Measurements from ENCODE around the gene BRAF.

The BRAF gene

GRCh38 chr7:140707132-140707531 lies 217.6 kb downstream of the BRAF start:
- Histone ChIP-seq H3K27ac (no peak overlapping the region), H3K9me3 (replicated peaks in 1 of 11) (0 out of 22 replicates have a peak, but pooled peaks cover 0 to 3% (median 0%) of the 10 kb centered on the region in 11 experiments), H3K36me3 (peaks cover 40 to 57% (median 49%) of the 10 kb centered on the region in 11 experiments), H3K27me3 (no peaks in the 10 kb centered on the region), H3K4me1 (no peaks in the 10 kb centered on the region), H3K4me2 (no peak overlapping the region), H4K20me1 (peaks cover 10 to 36% (median 25%) of the 10 kb centered on the region in 11 experiments; a peak in 18 of 22 replicates), H3K9ac (no peak overlapping the region), H3K4me3 (no peak overlapping the region)
- no peak for TF ChIP-seq Cebpa-rat (IDR thresholded peaks at IDR 0.05)

GRCh38 chr7:140704205-140704604 lies 220.5 kb downstream of the BRAF start:
- Histone ChIP-seq H3K27me3 (no peaks in the 10 kb centered on the region), H3K4me2 (no peak overlapping the region), H3K4me3 (no peak overlapping the region), H3K9ac (no peak overlapping the region), H3K9me3 (replicated peaks in 1 of 11) (0 out of 22 replicates have a peak, but pooled peaks cover 0 to 3% (median 0%) of the 10 kb centered on the region in 11 experiments), H3K36me3 (peaks cover 45 to 69% (median 58%) of the 10 kb centered on the region in 11 experiments), H3K4me1 (peaks cover 0 to 6% (median 0%) of the 10 kb centered on the region in 10 experiments; a peak in 2 of 20 replicates), H3K27ac (no peak overlapping the region), H4K20me1 (peaks cover 29 to 66% (median 53%) of the 10 kb centered on the region in 11 experiments; a peak in 21 of 22 replicates)
- no peak for TF ChIP-seq Cebpa-rat (IDR thresholded peaks at IDR 0.05)

GRCh38 chr7:140702774-140703173 lies 222.0 kb downstream of the BRAF start:
- no peaks in the 10 kb centered on the region for H3K27me3 ChIP-seq
- peaks cover 45 to 65% (median 56%) of the 10 kb centered on the region in 11 experiments for H3K36me3 ChIP-seq
- H3K4me2 ChIP-seq = no peak overlapping the region
- H4K20me1 ChIP-seq = peaks cover 29 to 80% (median 67%) of the 10 kb centered on the region in 11 experiments; a peak in 21 of 22 replicates
- H3K9ac ChIP-seq = no peak overlapping the region
- TF ChIP-seq Cebpa-rat (IDR thresholded peaks at IDR 0.05) = no peak
- no peak overlapping the region for H3K4me3 ChIP-seq
- no peaks in the 10 kb centered on the region for H3K9me3 ChIP-seq (replicated peaks in 1 of 11)
- no peak overlapping the region for H3K27ac ChIP-seq
- peaks cover 8 to 20% (median 9%) of the 10 kb centered on the region in 10 experiments for H3K4me1 ChIP-seq

GRCh38 chr7:140698477-140698876 lies 226.3 kb downstream of the BRAF start:
- Histone ChIP-seq H3K9ac (peak overlapping the region in 6 of 11 experiments; percentile 89 to 94 (median 92); a peak in 6 of 22 replicates), H3K4me2 (peak overlapping the region; percentile 87 to 98 (median 91)), H3K9me3 (replicated peaks in 1 of 11) (no peaks in the 10 kb centered on the region), H4K20me1 (peaks cover 29 to 66% (median 61%) of the 10 kb centered on the region in 11 experiments; a peak in 21 of 22 replicates), H3K27ac (no peak overlapping the region), H3K4me3 (peak overlapping the region in 5 of 10 experiments; percentile 82 to 94 (median 88); a peak in 6 of 20 replicates), H3K36me3 (peaks cover 10 to 43% (median 28%) of the 10 kb centered on the region in 11 experiments; a peak in 21 of 22 replicates), H3K4me1 (peaks cover 19 to 31% (median 23%) of the 10 kb centered on the region in 10 experiments), H3K27me3 (no peaks in the 10 kb centered on the region)
- TF ChIP-seq Cebpa-rat (IDR thresholded peaks at IDR 0.05) = no peak

- TF ChIP-seq Cebpa-rat (IDR thresholded peaks at IDR 0.05) = no peak
- H3K4me2 ChIP-seq = peak overlapping the region; percentile 87 to 98 (median 91)
- peak overlapping the region; percentile 85 to 93 (median 88) for H3K27ac ChIP-seq
- peaks cover 19 to 31% (median 23%) of the 10 kb centered on the region in 10 experiments for H3K4me1 ChIP-seq
- peaks cover 23 to 57% (median 52%) of the 10 kb centered on the region in 11 experiments; a peak in 21 of 22 replicates for H4K20me1 ChIP-seq
- peak overlapping the region; percentile 74 to 94 (median 84) for H3K4me3 ChIP-seq
- H3K27me3 ChIP-seq = no peaks in the 10 kb centered on the region
- no peaks in the 10 kb centered on the region for H3K9me3 ChIP-seq (replicated peaks in 1 of 11)
- peak overlapping the region; percentile 85 to 94 (median 89) for H3K9ac ChIP-seq
- H3K36me3 ChIP-seq = peaks cover 4 to 41% (median 22%) of the 10 kb centered on the region in 11 experiments; a peak in 20 of 22 replicates
Measured at GRCh38 chr7:140697447-140698143, 227.1 kb downstream of the BRAF start.

GRCh38 chr7:140696680-140697446 lies 227.9 kb downstream of the BRAF start, which contains the start of gene NDUFB2:
TSS of gene NDUFB2 (plus strand) at chr7:140696708. CDS start at chr7:140696745, 37 bp downstream.
- Histone ChIP-seq H3K27ac (peak within 1 kb of the TSS; percentile 85 to 93 (median 88)), H3K9ac (peak within 1 kb of the TSS; percentile 85 to 94 (median 89)), H3K4me2 (peak within 1 kb of the TSS; percentile 87 to 98 (median 91)), H3K27me3 (no peaks in the 10 kb centered on the region), H3K36me3 (peaks cover 10 to 47% (median 26%) of the 10 kb centered on the region in 11 experiments; a peak in 21 of 22 replicates), H4K20me1 (peaks cover 16 to 50% (median 45%) of the 10 kb centered on the region in 11 experiments; a peak in 21 of 22 replicates), H3K9me3 (replicated peaks in 1 of 11) (no peaks in the 10 kb centered on the region), H3K4me3 (peak within 1 kb of the TSS; percentile 74 to 94 (median 84)), H3K4me1 (peaks cover 19 to 31% (median 23%) of the 10 kb centered on the region in 10 experiments)
- TF ChIP-seq Cebpa-rat (IDR thresholded peaks at IDR 0.05) = no peak

GRCh38 chr7:140696024-140696679 lies 228.6 kb downstream of the BRAF start:
- Histone ChIP-seq H3K4me2 (peak overlapping the region; percentile 87 to 98 (median 91)), H3K36me3 (peaks cover 11 to 54% (median 33%) of the 10 kb centered on the region in 11 experiments; a peak in 21 of 22 replicates), H4K20me1 (peaks cover 9 to 43% (median 38%) of the 10 kb centered on the region in 11 experiments; a peak in 21 of 22 replicates), H3K9ac (peak overlapping the region; percentile 85 to 94 (median 89)), H3K9me3 (replicated peaks in 1 of 11) (no peaks in the 10 kb centered on the region), H3K4me1 (peaks cover 19 to 31% (median 23%) of the 10 kb centered on the region in 10 experiments), H3K27ac (peak overlapping the region; percentile 85 to 93 (median 88)), H3K27me3 (no peaks in the 10 kb centered on the region), H3K4me3 (peak overlapping the region; percentile 74 to 94 (median 84))
- no peak for TF ChIP-seq Cebpa-rat (IDR thresholded peaks at IDR 0.05)

GRCh38 chr7:140695381-140695780 lies 229.3 kb downstream of the BRAF start:
- peak overlapping the region in 2 of 11 experiments; percentile 89 to 91; a peak in 3 of 22 replicates for H3K9ac ChIP-seq
- no peak for TF ChIP-seq Cebpa-rat (IDR thresholded peaks at IDR 0.05)
- H3K4me1 ChIP-seq = peaks cover 19 to 31% (median 23%) of the 10 kb centered on the region in 10 experiments
- no peaks in the 10 kb centered on the region for H3K27me3 ChIP-seq
- no peaks in the 10 kb centered on the region for H3K9me3 ChIP-seq (replicated peaks in 1 of 11)
- H3K4me2 ChIP-seq = peak overlapping the region in 7 of 11 experiments; percentile 87 to 98 (median 95); a peak in 7 of 22 replicates
- no peak overlapping the region for H3K4me3 ChIP-seq
- peaks cover 6 to 35% (median 30%) of the 10 kb centered on the region in 11 experiments; a peak in 20 of 22 replicates for H4K20me1 ChIP-seq
- H3K27ac ChIP-seq = no peak overlapping the region
- peaks cover 11 to 53% (median 36%) of the 10 kb centered on the region in 11 experiments; a peak in 21 of 22 replicates for H3K36me3 ChIP-seq
